Left ventricle myocardium inferior (tissue), 1 donor: ENCODE results near the gene MMRN2. TPM values are rescaled to one million over a fixed set of nuclear protein-coding genes. Genes with fewer than 3 reads are reported as not detected.
A peak's percentile ranks its signal among the peaks of the same experiment; 100 is the strongest.
"Not testable (repeated sequence)": the region's sequence is repeated elsewhere in the genome, so short reads cannot be mapped to it uniquely, and the experiment has no call there.

ENCODE experiments used
- DNase-seq: peaks from one replicate; pipeline ENCODE4 v3.0.0-alpha.2; 2020
- H3K27ac ChIP-seq: fragments of 200-600 bp; replicated peaks from 2 replicates; pipeline ENCODE4 v1.8.0; 2021
- H3K27me3 ChIP-seq: fragments of 200-600 bp; 2 replicates; pipeline ENCODE4 v1.8.0; 2021; ENCODE audit warnings: low read depth
- H3K36me3 ChIP-seq: fragments of 200-600 bp; 2 replicates; pipeline ENCODE4 v1.8.0; 2021
- H3K4me1 ChIP-seq: fragments of 200-600 bp; 2 replicates; pipeline ENCODE4 v1.8.0; 2021
- H3K4me3 ChIP-seq: fragments of 200-600 bp; 2 replicates; pipeline ENCODE4 v1.8.0; 2021; ENCODE audit warnings: mild to moderate bottlenecking, moderate library complexity
- H3K9me3 ChIP-seq: fragments of 200-600 bp; replicated peaks from 2 replicates; pipeline ENCODE4 v1.8.0; 2021
- intact Hi-C: fragments of 100-400 bp; cut with micrococcal nuclease; formaldehyde crosslinking; loops from one replicate; pipeline ENCODE4 v1.11.0; 2022
- total RNA-seq: library from RNA; stranded (reverse); fragmentation: NEBNext Ultra II Directional; extraction: Animal tissue kit (Norgen Biotek cat#: 25700); gene quantifications from one replicate; pipeline ENCODE4 v1.2.1, GENCODE V29; 2021
- TF ChIP-seq, protein P1 (sequence below): fragments of 200-600 bp; IDR thresholded peaks from 2 replicates; pipeline ENCODE4 v1.8.0; 2021; ENCODE audit warnings: antibody characterized with exemption, mild to moderate bottlenecking, borderline replicate concordance
- donor health status: DM: no; HTN: yes; CAD: no; lungs with severe emphysema.

The MMRN2 gene
- total RNA-seq, 1 donor from 2014 or later, result 32.1 TPM

DNA sequence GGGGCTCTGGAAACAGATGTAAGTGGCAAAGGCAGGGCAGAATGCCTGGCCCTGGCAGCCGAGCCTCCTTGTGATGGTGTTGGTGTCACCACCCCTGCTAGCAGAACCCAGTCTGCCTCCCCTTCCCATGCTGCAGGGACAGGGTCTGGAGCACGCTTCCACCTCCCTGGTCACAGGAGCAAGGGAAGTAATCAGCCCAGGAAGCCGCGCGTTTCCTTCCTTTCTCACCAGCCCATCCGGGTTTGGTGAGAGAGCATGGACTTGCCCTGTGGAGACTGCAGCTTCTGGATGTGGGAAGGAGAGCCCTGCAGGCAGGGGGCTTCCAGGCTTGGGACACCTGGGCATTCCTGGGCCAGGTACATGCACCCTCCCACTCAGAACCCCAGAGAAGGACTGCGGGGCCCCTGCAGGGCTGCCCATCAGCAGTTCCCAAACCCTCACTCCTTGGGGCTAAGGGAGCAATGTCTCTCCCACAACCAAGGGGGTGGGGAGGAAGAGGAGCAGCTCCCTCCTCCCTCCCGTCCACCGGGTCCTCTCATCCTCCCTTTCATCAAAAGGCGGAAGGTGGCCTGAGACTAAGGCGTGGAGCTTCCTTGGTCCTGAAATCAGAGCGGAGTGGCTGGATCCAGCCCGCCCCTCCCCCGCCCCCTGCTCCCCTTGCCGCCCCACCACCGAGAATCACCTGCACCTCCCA, 1.8 kb downstream of the MMRN2 start:
- H3K27ac ChIP-seq, result peak overlapping the region; percentile 88
- peak overlapping the region; percentile 68 for H3K4me3 ChIP-seq
- H3K9me3 ChIP-seq, result peaks cover 13% of the 10 kb centered on the region
- TF ChIP-seq, protein P1, sequence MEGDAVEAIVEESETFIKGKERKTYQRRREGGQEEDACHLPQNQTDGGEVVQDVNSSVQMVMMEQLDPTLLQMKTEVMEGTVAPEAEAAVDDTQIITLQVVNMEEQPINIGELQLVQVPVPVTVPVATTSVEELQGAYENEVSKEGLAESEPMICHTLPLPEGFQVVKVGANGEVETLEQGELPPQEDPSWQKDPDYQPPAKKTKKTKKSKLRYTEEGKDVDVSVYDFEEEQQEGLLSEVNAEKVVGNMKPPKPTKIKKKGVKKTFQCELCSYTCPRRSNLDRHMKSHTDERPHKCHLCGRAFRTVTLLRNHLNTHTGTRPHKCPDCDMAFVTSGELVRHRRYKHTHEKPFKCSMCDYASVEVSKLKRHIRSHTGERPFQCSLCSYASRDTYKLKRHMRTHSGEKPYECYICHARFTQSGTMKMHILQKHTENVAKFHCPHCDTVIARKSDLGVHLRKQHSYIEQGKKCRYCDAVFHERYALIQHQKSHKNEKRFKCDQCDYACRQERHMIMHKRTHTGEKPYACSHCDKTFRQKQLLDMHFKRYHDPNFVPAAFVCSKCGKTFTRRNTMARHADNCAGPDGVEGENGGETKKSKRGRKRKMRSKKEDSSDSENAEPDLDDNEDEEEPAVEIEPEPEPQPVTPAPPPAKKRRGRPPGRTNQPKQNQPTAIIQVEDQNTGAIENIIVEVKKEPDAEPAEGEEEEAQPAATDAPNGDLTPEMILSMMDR, result no peak
- no peaks in the 10 kb centered on the region for H3K27me3 ChIP-seq
- intact Hi-C loops, result no loop called here
- no peak for DNase-seq
- H3K4me1 ChIP-seq, result peaks cover 100% of the 10 kb centered on the region
- H3K36me3 ChIP-seq, result peaks cover 6% of the 10 kb centered on the region

DNA sequence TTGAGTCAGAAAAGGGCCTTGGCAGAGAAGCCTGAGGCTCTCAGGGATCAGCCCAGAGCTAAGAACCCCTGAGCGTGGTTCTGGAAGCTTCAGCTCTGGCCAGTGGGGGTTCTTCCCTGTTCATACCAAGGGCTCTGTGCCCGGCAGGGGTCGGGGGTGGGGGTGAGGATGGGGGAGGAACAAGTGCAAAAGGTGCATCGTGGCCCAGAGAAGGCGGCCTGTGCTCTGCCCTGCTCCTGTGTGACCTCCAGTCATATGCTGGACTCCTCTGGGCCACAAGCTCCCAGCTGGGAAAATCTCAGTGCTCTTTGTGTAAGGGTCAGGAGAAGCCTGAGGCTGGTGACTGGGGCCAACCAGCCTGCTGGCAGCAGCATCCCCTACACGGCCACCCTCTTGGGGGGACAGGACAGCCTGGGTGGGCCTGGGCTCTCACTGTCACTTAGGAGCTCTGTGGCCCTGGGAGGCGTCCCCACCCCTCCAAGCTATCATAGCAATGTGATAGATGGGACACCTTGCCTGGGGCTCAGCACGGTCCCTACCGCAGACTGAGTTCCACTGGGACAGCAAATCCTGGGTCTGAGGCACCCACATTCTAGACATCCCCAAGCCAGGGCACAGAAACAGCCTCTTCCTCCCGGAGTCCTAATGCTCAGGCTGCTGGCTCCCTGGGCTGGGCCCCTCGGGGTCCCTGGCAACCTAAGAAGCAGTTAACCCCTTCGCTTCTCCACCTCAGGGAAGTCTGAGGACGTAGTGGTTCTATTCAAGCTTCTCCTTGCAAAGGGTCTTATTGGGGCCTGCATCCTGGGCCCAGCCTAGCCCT, 2.5 kb downstream of the MMRN2 start:
- H3K9me3 ChIP-seq, result peaks cover 13% of the 10 kb centered on the region
- peak overlapping the region; percentile 88 for H3K27ac ChIP-seq
- TF ChIP-seq, protein P1, result no peak
- peaks cover 6% of the 10 kb centered on the region for H3K36me3 ChIP-seq
- peak overlapping the region; percentile 68 for H3K4me3 ChIP-seq
- intact Hi-C loops, result no loop called here
- DNase-seq, result no peak
- H3K4me1 ChIP-seq, result peaks cover 100% of the 10 kb centered on the region
- no peaks in the 10 kb centered on the region for H3K27me3 ChIP-seq

DNA sequence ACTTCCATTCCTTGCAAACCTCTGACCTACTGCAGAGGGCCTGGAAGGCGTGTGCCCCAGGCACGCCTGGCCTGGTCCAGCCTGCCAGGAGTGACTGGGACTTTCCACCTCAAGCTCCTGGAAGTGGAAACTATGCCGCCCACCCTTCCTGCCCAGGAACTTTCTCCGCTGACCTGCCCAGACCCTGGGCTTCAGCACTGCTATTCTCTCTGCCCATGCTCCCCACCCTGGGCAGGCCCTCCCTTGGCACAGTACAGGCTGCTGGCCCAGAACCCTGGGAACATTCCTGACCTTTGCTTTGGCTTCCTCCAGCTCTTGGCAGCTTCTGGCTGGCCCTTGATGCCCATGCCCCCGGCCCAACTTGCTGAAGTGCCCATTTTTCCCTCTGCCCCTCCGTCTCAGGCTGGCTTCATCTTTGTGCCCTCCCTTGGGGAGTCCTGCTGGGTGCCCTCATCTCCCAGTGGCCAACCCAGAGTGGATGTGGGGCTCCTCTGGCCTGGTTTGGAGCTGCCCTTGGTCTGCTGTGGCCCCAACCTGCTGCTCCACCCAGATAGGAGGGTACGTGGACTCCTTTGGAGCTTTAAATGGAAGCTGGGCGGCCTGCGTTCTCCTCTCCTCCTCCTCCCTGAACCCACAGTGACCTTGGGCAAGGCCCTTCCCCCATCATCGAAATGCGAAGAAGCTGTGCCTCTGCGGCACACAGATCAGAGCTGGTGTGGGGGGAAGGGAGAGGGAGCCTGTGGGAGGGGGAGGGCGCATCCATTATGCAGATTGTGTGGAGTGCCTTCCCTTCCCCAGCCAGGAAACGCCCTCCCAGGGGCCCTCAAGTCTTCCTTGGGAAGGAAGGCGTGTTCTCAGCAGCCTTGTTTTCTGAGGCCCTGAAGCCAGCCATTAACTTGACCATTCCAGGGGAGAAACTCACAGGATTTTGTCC, 3.4 kb downstream of the MMRN2 start:
- intact Hi-C loops, result no loop called here
- Histone ChIP-seq H3K4me1 (peaks cover 100% of the 10 kb centered on the region), H3K27ac (peak overlapping the region; percentile 88), H3K9me3 (peaks cover 13% of the 10 kb centered on the region), H3K27me3 (no peaks in the 10 kb centered on the region), H3K4me3 (peak overlapping the region; percentile 68), H3K36me3 (peaks cover 6% of the 10 kb centered on the region)
- peak; percentile 77 for DNase-seq
- TF ChIP-seq, protein P1, result no peak

DNA sequence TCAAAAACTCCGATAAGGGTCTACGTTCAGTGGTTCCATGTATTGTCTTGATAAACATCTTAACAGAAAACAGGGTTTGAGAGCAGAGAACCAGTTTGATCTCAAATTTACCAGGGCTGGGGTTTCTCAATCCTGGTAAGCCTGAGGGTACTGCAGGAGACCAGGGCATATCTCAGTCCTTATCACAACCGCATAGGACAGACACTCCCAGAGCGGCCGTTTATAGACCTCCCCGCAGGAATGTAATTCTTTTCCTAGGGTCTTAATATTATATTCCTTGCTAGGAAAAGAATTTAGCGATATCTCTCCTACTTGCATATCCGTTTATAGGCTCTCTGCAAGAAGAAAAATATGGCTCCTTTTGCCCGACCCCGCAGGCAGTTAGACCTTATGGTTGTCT, 4.7 kb downstream of the MMRN2 start:
- H3K36me3 ChIP-seq, H3K27me3 ChIP-seq, intact Hi-C loops, DNase-seq: not testable (repeated sequence)
- peak overlapping the region; percentile 88 for H3K27ac ChIP-seq
- H3K4me1 ChIP-seq, result peaks cover 100% of the 10 kb centered on the region
- H3K9me3 ChIP-seq, result peaks cover 13% of the 10 kb centered on the region
- H3K4me3 ChIP-seq, result peak overlapping the region; percentile 68

DNA sequence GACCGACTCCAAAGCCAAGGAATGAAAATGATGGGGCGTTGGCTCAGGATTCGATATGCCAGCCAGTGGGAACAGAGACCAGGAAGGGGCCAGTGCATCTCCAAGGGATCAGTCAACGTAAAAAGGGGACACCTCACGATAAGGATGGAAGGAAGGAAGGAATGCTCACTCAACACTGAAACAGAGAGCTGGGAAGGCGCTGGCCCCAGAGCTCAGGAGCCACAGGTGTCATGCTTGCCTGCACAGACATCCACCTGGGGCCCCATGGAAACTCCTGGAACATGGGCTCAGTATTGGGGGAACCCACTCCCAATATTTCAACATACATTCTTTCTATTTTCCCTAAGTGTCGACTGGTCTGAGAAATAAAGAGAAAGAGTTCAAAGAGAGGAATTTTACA, 5.3 kb downstream of the MMRN2 start:
- TF ChIP-seq, protein P1, result no peak
- H3K4me1 ChIP-seq, result peaks cover 100% of the 10 kb centered on the region
- peaks cover 6% of the 10 kb centered on the region for H3K36me3 ChIP-seq
- peak overlapping the region; percentile 88 for H3K27ac ChIP-seq
- no peak for DNase-seq
- peak overlapping the region; percentile 68 for H3K4me3 ChIP-seq
- intact Hi-C loops, result no loop called here
- peaks cover 13% of the 10 kb centered on the region for H3K9me3 ChIP-seq
- no peaks in the 10 kb centered on the region for H3K27me3 ChIP-seq
